ENCODE results near the gene ZNF536. TPM values are rescaled to one million over a fixed set of nuclear protein-coding genes. Genes with fewer than 3 reads are reported as not detected.

The ZNF536 gene
- polyA plus RNA-seq, 1 donor (not counting 4 experiments of a cell fraction or from before 2014, with no cell fraction given) = not detected

GRCh38 chr19:30341611-30342201 lies 30.5 kb upstream of the ZNF536 start:
- TF ChIP-seq EZH2 (IDR thresholded peaks at IDR 0.05; ENCODE audit: low read length) = no peak
- no peak for TF ChIP-seq CTCF (optimal IDR thresholded peaks at IDR 0.05 in 1 of 3, IDR thresholded peaks at IDR 0.05 in 1 of 3, conservative IDR thresholded peaks at IDR 0.05 in 1 of 3; ENCODE audit: extremely low read depth in 1 of 3, insufficient read depth in 2 of 3, low read length in 3 of 3)
- Histone ChIP-seq H3K36me3 (ENCODE audit: control insufficient read depth in 2 of 2, extremely low read depth in 1 of 2, insufficient read depth in 2 of 2, low read length in 2 of 2) (no peaks in the 10 kb centered on the region), H3K27me3 (ENCODE audit: control insufficient read depth, extremely low read depth, insufficient read depth, low read length) (no peaks in the 10 kb centered on the region), H4K20me1 (ENCODE audit: control insufficient read depth, extremely low read depth, insufficient read depth, low read length) (no peaks in the 10 kb centered on the region), H3K4me3 (ENCODE audit: control insufficient read depth in 2 of 3, extremely low read depth in 1 of 3, insufficient read depth in 2 of 3, low read depth in 1 of 3, low read length in 3 of 3) (no peak overlapping the region), H3K9me1 (ENCODE audit: control insufficient read depth, extremely low read depth, insufficient read depth, low read length) (no peaks in the 10 kb centered on the region), H3K79me2 (ENCODE audit: control insufficient read depth, insufficient read depth, low read length) (no peaks in the 10 kb centered on the region), H3K9ac (ENCODE audit: control insufficient read depth, extremely low read depth, insufficient read depth, low read length) (no peak overlapping the region), H3K27ac (ENCODE audit: control insufficient read depth, insufficient read depth, low read length) (no peak overlapping the region), H3K4me1 (ENCODE audit: control insufficient read depth, extremely low read depth, insufficient read depth, low read length) (no peaks in the 10 kb centered on the region), H3K9me3 (ENCODE audit: control insufficient read depth, low read depth, low read length) (peaks cover 9% of the 10 kb centered on the region), H3K4me2 (ENCODE audit: control insufficient read depth, extremely low read depth, insufficient read depth, low read depth, low read length) (no peak overlapping the region), H2AFZ (ENCODE audit: control insufficient read depth, low read length) (no peak overlapping the region)
- no peak for DNase-seq (ENCODE audit: low read depth, low spot score)
- dilution Hi-C loops (cut with MboI; ENCODE audit: extremely low pct_ligation_motif_present, low sequenced_read_pairs) = no loop called here
- FAIRE-seq = no peak

- Histone ChIP-seq H3K9me1 (ENCODE audit: control insufficient read depth, extremely low read depth, insufficient read depth, low read length) (no peaks in the 10 kb centered on the region), H3K9ac (ENCODE audit: control insufficient read depth, extremely low read depth, insufficient read depth, low read length) (no peak overlapping the region), H3K4me3 (ENCODE audit: control insufficient read depth in 2 of 3, extremely low read depth in 1 of 3, insufficient read depth in 2 of 3, low read depth in 1 of 3, low read length in 3 of 3) (no peak overlapping the region), H3K27me3 (ENCODE audit: control insufficient read depth, extremely low read depth, insufficient read depth, low read length) (no peaks in the 10 kb centered on the region), H3K9me3 (ENCODE audit: control insufficient read depth, low read depth, low read length) (peaks cover 7% of the 10 kb centered on the region), H4K20me1 (ENCODE audit: control insufficient read depth, extremely low read depth, insufficient read depth, low read length) (no peaks in the 10 kb centered on the region), H3K79me2 (ENCODE audit: control insufficient read depth, insufficient read depth, low read length) (no peaks in the 10 kb centered on the region), H3K36me3 (ENCODE audit: control insufficient read depth in 2 of 2, extremely low read depth in 1 of 2, insufficient read depth in 2 of 2, low read length in 2 of 2) (no peaks in the 10 kb centered on the region), H3K4me2 (ENCODE audit: control insufficient read depth, extremely low read depth, insufficient read depth, low read depth, low read length) (no peak overlapping the region), H3K4me1 (ENCODE audit: control insufficient read depth, extremely low read depth, insufficient read depth, low read length) (no peaks in the 10 kb centered on the region), H2AFZ (ENCODE audit: control insufficient read depth, low read length) (no peak overlapping the region), H3K27ac (ENCODE audit: control insufficient read depth, insufficient read depth, low read length) (no peak overlapping the region)
- FAIRE-seq = no peak
- dilution Hi-C loops (cut with MboI; ENCODE audit: extremely low pct_ligation_motif_present, low sequenced_read_pairs) = no loop called here
- no peak for DNase-seq (ENCODE audit: low read depth, low spot score)
- no peak for TF ChIP-seq EZH2 (IDR thresholded peaks at IDR 0.05; ENCODE audit: low read length)
These were observed 29.3 kb upstream of the ZNF536 start for GRCh38 chr19:30342901-30343300.

Data from keratinocyte (primary cell).